Stomach (tissue), 9 donors: ENCODE measurements around the gene WWOX. TPM values are rescaled to one million over a fixed set of nuclear protein-coding genes. Genes with fewer than 3 reads are reported as not detected.

ENCODE experiments used
- DNase-seq, 2 donors: peaks; one replicate each; pipeline versions ENCODE4 v3.0.0 to v3.0.0-alpha.2; 2013 to 2019
- H3K27ac ChIP-seq, 5 donors: fragments of 200-600 bp in 4 of 5; sonication (generic) in 4 of 5; one replicate each; pipeline ENCODE4 v1.5.1; 2013 to 2019; ENCODE audit warnings: mild to moderate bottlenecking in 1 of 5, moderate library complexity in 1 of 5
- H3K27me3 ChIP-seq, 3 donors: fragments of 200-600 bp; sonication (generic); one replicate each; pipeline ENCODE4 v1.5.1; 2017 to 2019; ENCODE audit warnings: mixed run types in 1 of 3
- H3K36me3 ChIP-seq, 4 donors: fragments of 200-600 bp; sonication (generic); 1 replicate in 3 of 4; 2 replicates in 1 of 4; pipeline ENCODE4 v1.5.1; 2016 to 2019
- H3K4me1 ChIP-seq, 4 donors: fragments of 200-600 bp; sonication (generic); one replicate each; pipeline ENCODE4 v1.5.1; 2016 to 2019
- H3K4me3 ChIP-seq, 4 donors: fragments of 200-600 bp; sonication (generic) in 3 of 4; one replicate each; pipeline ENCODE4 v1.5.1; 2016 to 2019; ENCODE audit warnings: mild to moderate bottlenecking in 1 of 4
- H3K9me3 ChIP-seq, 4 donors: fragments of 200-600 bp; sonication (generic); one replicate each; pipeline ENCODE4 v1.5.1; 2016 to 2019
- EP300 ChIP-seq: sonication (generic); formaldehyde crosslinking; IDR thresholded peaks from one replicate; pipeline ENCODE4 v1.6.1; 2017; ENCODE audit warnings: antibody characterized with exemption
- POLR2A ChIP-seq, 4 donors: fragments of 450-650 bp; IDR thresholded peaks; one replicate each; pipeline ENCODE4 v1.6.1; 2016; ENCODE audit warnings: antibody characterized with exemption in 4 of 4, control low read depth in 2 of 4, mild to moderate bottlenecking in 1 of 4, moderate library complexity in 1 of 4
- POLR2AphosphoS5 ChIP-seq, 3 donors: sonication (generic); formaldehyde crosslinking; IDR thresholded peaks; one replicate each; pipeline ENCODE4 v1.6.1; 2016; ENCODE audit warnings: antibody characterized with exemption in 3 of 3
- WGBS, 5 donors: extraction: QIAGEN DNeasy Blood & Tissue Kit in 3 of 5; methylation state at CpG; one replicate each; pipeline versions ENCODE4 v1.1.5 to v1.1.7; 2013 to 2018; 5-methylcytosine and 5-hydroxymethylcytosine counted together
- intact Hi-C: fragments of 100-400 bp; cut with DNase I; formaldehyde crosslinking; loops from one replicate; pipeline ENCODE4 v1.15.1; 2023; ENCODE audit warnings: low total_unique reads
- polyA plus RNA-seq, 3 donors: library from polyadenylated mRNA; stranded (reverse); fragments of 200-250 nt; gene quantifications; one replicate each; pipeline ENCODE4 v1.2.3, GENCODE V29; 2013
- total RNA-seq, 5 donors: library from RNA; depleted of rRNA; stranded (reverse); fragments of >200 nt; gene quantifications; one replicate each; pipeline versions ENCODE4 v1.1.0 to v1.2.3, GENCODE V29; 2014 to 2016
- TF ChIP-seq, protein P1 (sequence below), 7 experiments: fragments of 450-650 bp in 4 of 7; fragments of 200-600 bp in 3 of 7; sonication (generic) in 3 of 7; IDR thresholded peaks; one replicate each; pipeline ENCODE4 v1.5.1; 2016 to 2019; ENCODE audit warnings: antibody characterized with exemption in 7 of 7, control low read depth in 2 of 7, mild to moderate bottlenecking in 1 of 7
- donor health status: healthy with polysubstance abuse.
- donor health status: Bipolar disorder and iron deficiency.
- donor health status: healthy.

The WWOX gene
- total and polyA plus RNA-seq, 8 donors: 7.7 to 129 (median 48.7) TPM

DNA sequence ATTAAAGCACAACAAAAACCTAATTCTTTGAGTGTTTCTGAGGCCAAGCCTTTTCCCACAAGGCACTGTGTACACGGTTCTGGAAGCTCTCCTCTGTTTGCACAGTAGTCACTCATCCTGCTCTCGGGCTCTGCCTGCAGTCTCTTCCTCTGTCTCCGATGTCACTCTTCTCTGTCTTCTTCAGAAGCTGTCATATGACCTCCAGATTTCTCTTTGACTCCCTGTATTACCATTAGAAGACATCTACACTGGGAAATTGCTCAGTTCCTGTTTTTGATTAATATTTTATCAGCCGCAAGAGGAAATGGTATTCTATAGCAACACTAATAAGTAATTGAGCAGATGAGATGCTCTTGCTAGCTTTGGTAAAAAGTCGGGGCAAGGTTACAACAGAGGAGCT lies 422.9 kb downstream of the WWOX start:
- DNase-seq: no peak
- H3K36me3 ChIP-seq: no peaks in the 10 kb centered on the region
- 70 to 73% (median 71%) methylated on average over 5 of the region's 5 CpGs for WGBS, 5 donors
- no peaks in the 10 kb centered on the region for H3K4me1 ChIP-seq
- no peaks in the 10 kb centered on the region for H3K27me3 ChIP-seq
- TF ChIP-seq, protein P1, sequence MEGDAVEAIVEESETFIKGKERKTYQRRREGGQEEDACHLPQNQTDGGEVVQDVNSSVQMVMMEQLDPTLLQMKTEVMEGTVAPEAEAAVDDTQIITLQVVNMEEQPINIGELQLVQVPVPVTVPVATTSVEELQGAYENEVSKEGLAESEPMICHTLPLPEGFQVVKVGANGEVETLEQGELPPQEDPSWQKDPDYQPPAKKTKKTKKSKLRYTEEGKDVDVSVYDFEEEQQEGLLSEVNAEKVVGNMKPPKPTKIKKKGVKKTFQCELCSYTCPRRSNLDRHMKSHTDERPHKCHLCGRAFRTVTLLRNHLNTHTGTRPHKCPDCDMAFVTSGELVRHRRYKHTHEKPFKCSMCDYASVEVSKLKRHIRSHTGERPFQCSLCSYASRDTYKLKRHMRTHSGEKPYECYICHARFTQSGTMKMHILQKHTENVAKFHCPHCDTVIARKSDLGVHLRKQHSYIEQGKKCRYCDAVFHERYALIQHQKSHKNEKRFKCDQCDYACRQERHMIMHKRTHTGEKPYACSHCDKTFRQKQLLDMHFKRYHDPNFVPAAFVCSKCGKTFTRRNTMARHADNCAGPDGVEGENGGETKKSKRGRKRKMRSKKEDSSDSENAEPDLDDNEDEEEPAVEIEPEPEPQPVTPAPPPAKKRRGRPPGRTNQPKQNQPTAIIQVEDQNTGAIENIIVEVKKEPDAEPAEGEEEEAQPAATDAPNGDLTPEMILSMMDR (IDR thresholded peaks at IDR 0.05): no peak
- TF ChIP-seq POLR2AphosphoS5 (IDR thresholded peaks at IDR 0.05) (no peak), EP300 (no peak), POLR2A (IDR thresholded peaks at IDR 0.05) (no peak)
- no peak overlapping the region for H3K27ac ChIP-seq
- H3K4me3 ChIP-seq: no peak overlapping the region
- intact Hi-C loops: no loop called here
- no peaks in the 10 kb centered on the region for H3K9me3 ChIP-seq

DNA sequence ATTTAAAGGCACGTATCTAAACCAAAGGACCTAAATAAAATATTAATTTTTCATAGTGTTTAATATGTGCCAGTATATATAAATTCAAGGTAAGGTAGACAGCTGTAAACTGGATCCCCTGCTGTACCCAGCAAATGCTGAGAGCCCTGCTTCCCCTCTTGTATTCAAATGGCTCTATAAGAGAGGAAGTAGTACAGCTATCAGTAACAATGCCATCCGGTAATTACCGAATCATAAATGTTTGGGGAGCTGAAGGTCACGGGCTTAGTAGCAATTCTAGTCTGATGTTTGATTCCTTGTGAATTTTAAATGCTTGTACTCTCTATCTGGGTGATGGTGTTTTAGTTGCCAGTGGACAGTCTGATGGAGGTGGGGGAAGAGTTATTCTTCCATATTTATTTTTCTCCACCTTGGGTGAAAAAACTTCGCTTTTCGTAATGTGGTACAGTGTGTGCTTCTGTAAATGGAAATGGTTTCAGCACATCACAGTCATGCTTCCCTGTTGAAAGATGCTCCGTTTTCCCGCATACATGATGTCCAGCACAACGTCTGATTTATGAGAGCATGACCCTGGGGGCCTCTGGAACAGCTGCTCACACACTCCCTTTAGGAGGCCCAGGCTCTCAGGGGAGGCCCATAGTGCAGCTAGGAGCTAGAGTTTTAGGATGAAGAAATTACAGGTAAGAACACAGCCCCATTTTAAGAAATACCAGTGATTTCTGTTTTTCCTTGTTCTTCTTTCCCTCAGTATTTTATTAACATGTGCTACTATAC lies 423.9 kb downstream of the WWOX start:
- TF ChIP-seq, protein P1 (IDR thresholded peaks at IDR 0.05): no peak
- TF ChIP-seq EP300: no peak
- no peak for TF ChIP-seq POLR2AphosphoS5 (IDR thresholded peaks at IDR 0.05)
- TF ChIP-seq POLR2A (IDR thresholded peaks at IDR 0.05): no peak
- Histone ChIP-seq H3K4me3 (no peak overlapping the region), H3K36me3 (no peaks in the 10 kb centered on the region), H3K9me3 (no peaks in the 10 kb centered on the region), H3K27ac (no peak overlapping the region), H3K27me3 (no peaks in the 10 kb centered on the region), H3K4me1 (no peaks in the 10 kb centered on the region)
- WGBS, 5 donors: 69 to 84% (median 78%) methylated on average over 9 of the region's 9 CpGs
- intact Hi-C loops: no loop called here
- DNase-seq: peak in 1 of 2 donors; percentile 26

- no peak overlapping the region for H3K4me3 ChIP-seq
- no peak for DNase-seq
- 84 to 88% (median 86%) methylated on average over 4 of the region's 4 CpGs for WGBS, 5 donors
- H3K27ac ChIP-seq: no peak overlapping the region
- no peaks in the 10 kb centered on the region for H3K9me3 ChIP-seq
- no peaks in the 10 kb centered on the region for H3K4me1 ChIP-seq
- intact Hi-C loops: no loop called here
- H3K36me3 ChIP-seq: no peaks in the 10 kb centered on the region
- H3K27me3 ChIP-seq: no peaks in the 10 kb centered on the region
- no peak for TF ChIP-seq POLR2AphosphoS5 (IDR thresholded peaks at IDR 0.05)
- no peak for TF ChIP-seq POLR2A (IDR thresholded peaks at IDR 0.05)
- TF ChIP-seq, protein P1 (IDR thresholded peaks at IDR 0.05): no peak
- TF ChIP-seq EP300: no peak
Measured at GRCh38 chr16:78524066-78524595, 424.7 kb downstream of the WWOX start.

GRCh38 chr16:78528265-78528664 lies 428.8 kb downstream of the WWOX start:
- Histone ChIP-seq H3K9me3 (no peaks in the 10 kb centered on the region), H3K4me3 (no peak overlapping the region), H3K36me3 (no peaks in the 10 kb centered on the region), H3K27me3 (no peaks in the 10 kb centered on the region), H3K4me1 (no peaks in the 10 kb centered on the region), H3K27ac (no peak overlapping the region)
- WGBS, 5 donors: 82 to 91% (median 87%) methylated on average over 5 of the region's 5 CpGs
- no peak for TF ChIP-seq POLR2A (IDR thresholded peaks at IDR 0.05)
- no peak for TF ChIP-seq POLR2AphosphoS5 (IDR thresholded peaks at IDR 0.05)
- no peak for TF ChIP-seq EP300
- TF ChIP-seq, protein P1 (IDR thresholded peaks at IDR 0.05): no peak
- DNase-seq: no peak
- intact Hi-C loops: no loop called here
